IPS-NIHi11 (cell line): ENCODE measurements around the gene CLSTN2.

ENCODE experiments used
- DNase-seq: peaks from one replicate; pipeline ENCODE4 v3.0.0; 2012; ENCODE audit warnings: mixed read lengths, low spot score

The CLSTN2 gene

DNA sequence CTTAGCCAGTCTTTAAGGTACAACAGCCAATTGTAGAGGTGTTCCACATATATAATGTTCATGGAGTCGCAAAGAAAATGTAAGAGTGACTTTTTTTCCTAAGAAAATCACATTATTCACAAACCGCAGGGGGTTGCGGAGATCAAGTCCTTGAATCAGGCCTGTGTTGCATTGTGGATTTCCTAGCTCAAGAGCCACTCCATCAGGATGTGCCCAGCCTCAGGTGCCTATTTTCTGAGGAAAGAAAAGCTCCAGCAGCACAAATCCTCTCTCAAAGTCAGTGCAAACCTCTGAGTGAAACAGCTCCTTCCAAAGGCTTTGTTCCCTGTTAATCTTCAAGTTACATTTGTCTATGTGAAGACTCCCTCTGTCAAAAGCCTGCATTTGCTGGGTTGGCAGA, 349.4 kb downstream of the CLSTN2 start:
- DNase-seq = peak; percentile 25

DNA sequence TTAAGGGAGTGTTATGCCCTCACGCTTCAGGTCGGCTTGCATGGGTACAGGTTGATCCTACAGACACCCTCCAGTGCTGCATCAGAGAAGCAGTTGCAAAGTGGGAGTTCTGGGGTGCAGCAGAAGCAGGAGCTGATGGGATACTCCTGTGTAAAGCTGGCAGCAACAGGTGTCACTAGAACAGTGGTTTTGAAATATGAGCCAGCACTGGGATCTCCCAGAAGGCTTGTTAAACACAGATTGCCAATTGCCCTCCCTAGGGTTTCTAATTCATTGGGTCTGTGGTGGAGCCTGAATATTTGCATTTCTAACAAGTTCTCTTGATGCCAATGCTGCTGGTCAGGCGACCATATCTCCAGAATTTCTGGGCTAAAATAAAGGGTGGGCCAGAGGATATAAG, 350.4 kb downstream of the CLSTN2 start:
- DNase-seq = no peak

- DNase-seq = no peak
Observed at GRCh38 chr3:140288595-140288994, 353.6 kb downstream of the CLSTN2 start.

DNA sequence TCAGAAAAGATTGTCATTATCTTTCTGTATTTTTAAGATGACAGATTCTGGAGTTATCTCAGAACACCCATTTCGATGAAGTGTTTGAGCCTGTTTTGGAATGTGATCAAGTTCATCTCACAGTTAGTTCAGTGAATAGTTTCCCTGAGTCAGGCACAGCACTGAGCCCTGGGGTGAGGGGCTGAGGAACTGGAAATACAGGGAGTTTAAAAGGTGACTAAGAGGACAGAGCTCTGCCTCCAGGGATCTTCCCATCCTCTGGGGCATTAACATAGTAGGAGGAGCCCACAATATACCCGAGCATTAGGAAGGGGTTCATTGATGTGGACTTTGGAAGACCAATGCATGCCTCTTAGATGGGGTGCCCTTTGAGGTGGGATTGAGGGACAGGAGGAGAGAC, 355.1 kb downstream of the CLSTN2 start:
- DNase-seq = peak; percentile 16

DNA sequence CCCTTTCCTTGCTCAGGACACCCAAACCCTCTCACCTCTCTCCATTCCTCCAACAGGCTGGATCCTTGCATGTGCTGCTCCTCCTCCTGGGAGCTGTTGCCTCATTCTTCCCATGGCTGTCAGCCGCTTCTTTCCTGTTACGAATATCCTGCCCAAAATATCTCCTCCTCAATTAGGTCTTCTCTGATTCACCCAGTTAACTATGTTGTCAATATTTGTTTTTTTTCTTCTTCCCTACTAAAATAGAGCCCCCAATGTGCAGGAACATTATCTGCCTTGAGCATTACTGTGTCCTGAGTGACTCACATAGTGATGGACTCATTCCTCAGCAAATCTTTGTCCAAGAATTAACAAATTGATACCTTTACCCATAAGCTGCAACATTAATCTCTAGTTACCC, 357.2 kb downstream of the CLSTN2 start:
- DNase-seq = no peak

DNA sequence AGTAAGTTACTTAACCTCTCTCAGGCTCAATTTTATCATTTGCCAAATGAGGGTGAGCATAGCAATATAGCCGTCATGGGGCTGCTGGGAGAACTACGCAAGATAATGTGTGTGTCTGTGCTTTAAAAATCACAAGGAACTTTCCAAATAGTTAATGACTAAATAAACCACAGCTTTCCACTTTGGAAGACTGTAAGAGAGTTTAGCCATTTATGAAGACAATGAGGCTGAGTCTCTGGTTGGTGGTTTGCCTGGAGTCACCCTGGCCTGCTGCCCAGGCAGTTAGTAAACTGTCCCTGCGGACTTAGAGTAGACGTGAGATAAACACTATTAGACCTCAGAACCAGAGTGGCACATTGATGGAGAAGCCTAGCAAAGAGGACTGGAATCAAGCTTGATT, 357.7 kb downstream of the CLSTN2 start:
- DNase-seq = no peak

DNA sequence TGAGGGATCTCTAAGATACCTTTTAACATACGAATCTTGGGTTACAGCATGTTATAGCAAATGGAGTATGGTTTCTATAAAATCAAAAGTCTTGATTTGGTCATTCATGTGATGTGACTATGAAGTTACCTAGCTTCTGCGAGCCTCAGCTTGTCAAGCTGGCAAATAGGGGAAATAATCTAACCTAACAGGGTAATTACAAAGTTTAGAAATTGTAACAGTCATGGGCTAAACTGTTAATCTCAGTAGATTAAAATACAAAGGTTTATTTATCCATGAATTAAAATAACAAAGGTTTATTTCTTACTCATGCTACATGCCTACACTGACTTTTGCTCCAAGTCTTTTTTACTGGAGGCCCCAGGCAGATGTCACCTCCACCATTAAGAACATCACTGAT, 359.1 kb downstream of the CLSTN2 start:
- no peak for DNase-seq

GRCh38 chr3:140296796-140297352, 361.9 kb downstream of the CLSTN2 start:
- no peak for DNase-seq

DNA sequence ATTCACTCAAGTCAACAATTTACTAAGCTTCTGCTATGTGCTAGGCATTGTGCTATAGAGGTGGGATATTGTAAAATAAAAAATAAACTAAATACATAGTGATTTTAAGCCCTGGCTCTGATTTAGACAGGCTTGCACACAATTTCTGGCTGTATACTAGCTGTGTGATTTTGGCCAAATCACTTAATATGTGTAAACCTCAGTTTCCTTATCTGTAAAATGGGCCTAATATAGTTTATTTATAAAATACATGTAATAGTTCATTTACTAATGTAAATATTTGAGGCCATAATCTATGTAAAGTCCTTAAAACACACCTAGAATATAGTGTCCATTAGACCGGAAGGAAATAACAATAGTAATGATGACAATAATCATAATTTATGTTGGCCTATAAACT, 363.1 kb downstream of the CLSTN2 start:
- DNase-seq = no peak

DNA sequence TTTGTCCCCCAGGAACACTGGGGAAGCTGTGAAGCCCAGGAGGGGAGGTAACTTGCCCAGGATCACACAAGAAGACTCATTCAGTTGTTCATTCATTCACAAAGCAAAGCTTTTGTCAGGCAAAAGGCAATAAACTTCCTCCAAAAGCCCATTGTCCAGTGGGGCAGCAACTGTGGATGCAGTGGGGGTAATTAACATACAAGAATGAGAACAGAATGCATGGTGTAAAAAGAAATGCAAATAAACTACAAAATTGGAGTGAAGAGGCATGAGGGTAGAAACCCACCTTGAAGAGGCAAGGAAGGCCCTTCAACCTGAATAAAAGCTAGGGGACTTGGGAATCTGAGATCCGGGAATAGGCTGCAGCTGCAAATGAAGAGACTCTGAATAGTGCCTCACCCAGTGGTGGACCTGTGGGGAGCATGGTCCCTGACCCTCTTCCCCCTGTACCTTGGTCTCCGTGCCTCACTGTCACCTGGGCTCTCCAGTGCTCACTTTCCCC, 363.6 kb downstream of the CLSTN2 start:
- DNase-seq = peak; percentile 33

DNA sequence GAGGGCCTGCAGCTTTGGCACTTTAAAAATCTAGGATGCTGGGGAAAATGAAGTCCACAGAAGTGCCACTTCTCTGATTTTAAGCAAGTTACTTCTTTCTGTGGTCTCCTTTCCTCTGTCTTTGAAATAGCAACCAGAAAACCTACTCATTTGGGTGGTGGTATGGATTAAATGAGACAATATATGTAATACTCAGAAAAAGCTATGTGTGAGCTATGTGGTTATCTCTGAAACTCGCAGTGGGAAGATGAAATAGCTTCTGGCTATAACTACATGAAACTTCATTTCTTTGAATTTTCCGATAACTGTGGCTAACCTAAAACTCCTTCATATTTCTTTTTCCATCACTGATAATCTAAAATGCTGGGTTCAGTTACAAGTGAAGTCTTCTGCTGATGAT, 368.9 kb downstream of the CLSTN2 start:
- DNase-seq = no peak

DNA sequence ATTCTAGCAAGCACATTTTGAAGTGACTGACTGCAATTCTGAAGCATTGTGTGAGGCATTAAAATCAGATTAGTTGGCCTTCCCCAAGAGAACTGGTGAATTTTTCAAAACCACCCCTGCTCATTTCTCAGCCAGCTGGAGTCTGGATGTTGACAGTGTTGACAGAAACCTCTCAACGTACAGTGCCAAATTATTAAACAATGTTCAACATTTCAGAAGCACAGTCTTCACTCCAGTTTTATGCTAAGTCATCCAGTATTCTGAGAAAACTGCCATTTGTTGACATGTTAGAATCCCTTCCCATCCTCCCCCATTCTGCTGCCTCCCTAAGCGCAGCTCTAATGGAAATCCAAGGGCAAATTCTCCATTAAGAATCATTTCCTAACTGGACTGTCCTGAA, 373.6 kb downstream of the CLSTN2 start:
- DNase-seq = no peak

DNA sequence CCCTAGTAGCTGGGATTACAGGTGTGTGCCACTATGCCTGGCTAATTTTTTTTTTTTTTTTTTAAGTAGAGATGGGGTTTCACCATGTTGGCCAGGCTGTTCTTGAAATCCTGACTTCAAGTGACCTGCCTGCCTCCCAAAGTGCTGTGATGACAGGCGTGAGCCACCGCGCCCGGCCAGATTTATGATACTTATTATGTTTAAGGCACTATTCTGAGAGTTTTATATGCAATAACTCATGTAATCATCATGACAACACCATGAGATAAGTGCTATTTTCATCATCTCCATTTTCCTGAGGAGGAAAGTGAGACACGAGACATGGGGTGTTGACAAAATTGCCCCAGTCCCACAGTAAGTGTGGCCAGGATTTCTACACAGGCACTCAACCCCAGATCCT, 376.4 kb downstream of the CLSTN2 start:
- DNase-seq = no peak

GRCh38 chr3:140315955-140316354, 381.0 kb downstream of the CLSTN2 start:
- no peak for DNase-seq

GRCh38 chr3:140316466-140316865, 381.5 kb downstream of the CLSTN2 start:
- no peak for DNase-seq

DNA sequence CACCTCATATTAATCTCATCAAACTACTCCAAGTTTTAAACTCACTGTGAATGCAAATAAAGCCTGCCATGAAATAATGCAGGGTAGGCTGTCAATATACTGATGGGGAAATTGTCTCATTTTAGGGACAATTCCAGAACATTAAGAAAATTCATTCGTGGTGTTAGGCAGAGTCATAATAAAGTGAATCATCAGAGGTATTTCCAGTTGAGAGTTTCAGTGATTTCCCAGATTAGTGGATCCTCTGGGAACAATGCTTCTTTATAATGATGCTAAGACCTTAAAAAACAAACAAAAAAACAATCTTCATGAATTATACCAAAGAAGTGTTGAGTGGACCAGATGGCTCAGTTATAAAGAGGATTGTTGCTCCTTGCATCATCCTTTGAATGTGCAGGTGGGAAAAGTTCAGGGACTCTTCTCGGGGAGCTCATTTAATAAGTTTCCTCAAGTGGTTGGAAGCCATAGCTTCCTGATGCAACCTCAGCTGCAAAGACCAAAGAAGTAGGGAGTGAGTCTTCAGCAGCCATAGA, 381.9 kb downstream of the CLSTN2 start:
- no peak for DNase-seq

DNA sequence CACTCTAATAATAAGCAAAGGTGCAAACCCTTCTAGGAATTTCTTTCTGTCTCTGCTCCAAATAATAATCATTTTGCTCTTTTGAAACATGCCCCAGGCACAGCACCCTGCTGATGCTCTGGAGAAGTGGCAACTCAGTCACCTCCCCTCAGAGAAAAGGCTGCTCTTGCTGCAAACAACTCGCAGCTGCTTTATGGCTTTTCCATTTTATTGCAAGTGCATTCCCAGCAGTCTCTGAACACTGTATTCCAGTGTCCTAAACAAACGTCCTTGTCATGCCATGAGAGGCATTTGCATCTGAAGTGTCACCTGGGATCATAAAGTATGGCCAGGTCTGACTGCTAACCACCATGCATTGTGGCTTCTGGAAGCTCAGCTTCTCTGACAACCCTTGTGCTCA, 384.8 kb downstream of the CLSTN2 start:
- DNase-seq = no peak

- DNase-seq = no peak
Observed at GRCh38 chr3:140323561-140323960, 388.6 kb downstream of the CLSTN2 start.

DNA sequence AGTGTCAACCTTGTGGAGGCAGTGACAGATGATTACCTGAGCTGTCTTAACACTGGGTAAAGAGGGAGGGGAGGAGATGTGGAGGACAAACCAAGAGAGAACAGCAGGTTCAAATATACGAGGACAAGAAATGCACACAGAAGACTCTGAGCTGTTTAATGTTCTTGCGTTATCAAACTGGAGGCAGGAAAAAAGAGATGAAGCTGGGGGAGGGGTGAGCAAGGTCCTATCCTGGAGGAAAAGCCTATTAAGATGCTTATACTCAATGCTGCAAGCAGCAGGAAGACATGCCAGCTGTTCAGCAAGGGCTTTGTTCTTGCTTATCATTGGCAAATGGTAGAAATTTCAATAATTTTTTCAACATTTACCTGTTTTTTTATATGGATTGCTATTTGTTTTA, 397.1 kb downstream of the CLSTN2 start:
- no peak for DNase-seq

DNA sequence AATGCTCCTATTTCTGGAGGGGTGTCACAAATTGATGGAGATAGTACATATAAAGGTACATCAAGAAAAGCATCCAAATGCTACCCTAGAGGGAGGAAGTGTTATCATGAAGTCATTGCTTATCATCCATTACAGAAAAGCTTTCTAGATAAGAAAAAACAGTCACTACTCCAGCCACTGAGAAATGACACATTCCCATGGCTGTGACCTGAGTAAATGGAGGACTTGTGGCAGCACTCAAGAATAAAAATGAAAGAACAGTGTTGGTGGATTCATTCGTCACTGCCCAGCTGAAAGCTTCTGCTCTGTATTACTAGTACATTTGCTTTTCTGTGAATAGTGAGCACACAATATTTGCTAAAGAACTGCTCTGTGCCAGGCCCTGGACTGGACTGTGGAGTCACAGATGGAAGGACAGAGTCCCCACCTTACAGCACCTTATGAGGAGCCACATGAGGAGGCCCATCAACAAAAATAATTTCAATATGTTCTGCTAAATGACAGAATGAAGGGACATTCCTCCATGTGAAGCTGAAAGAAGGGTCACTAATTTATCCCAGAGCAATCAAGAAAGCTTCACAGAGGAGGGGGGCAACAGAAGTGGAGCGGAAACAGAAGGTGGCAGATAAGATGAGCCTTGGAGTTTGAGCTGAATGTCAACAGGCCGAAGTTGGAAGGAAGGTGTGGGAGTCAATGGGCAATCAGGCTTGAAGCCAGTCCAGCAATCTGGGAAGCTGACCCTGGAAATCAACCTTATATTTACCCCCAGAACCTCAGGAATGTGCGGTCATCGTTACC, 399.3 kb downstream of the CLSTN2 start:
- no peak for DNase-seq

DNA sequence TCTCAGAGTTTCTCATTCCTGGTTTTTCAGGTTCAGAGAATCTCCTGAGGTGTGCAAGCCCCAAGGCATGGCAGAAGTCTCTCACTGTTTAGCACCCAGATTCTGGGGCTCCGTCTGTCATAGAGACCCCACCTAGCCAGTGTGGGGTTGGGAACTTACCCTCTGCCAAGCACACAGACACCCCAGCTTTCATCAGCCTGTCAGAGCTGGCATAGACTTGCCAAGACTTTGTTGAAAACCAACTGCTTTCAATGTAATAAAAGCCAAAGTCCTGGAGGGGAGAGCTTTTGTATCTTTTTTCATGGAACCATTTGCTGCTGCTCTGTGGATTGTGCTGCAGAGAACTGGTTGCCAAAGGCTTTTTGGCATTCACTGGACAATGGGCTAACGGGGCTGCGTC, 401.5 kb downstream of the CLSTN2 start:
- DNase-seq = no peak

- DNase-seq = no peak
Observed at GRCh38 chr3:140338916-140339315, 403.9 kb downstream of the CLSTN2 start.

DNA sequence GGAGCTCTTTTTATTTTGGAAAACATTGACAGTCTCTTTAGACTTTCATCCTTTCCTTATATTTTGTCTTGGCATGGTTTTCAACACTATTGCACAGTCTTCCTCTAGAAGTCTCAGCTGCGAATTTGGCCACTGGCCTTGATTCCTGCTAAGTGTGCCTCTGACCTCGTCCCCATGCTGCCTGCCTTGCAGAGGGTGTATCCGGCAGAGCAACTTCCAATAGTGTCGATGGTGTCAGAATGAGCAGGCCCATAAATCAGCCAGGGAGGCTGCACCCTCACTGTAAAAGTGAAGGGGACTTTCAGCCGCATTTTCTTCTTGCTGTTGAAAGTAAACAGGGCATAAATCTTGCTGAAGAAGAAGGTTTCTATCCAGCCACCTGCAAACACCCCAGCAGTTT, 406.2 kb downstream of the CLSTN2 start:
- no peak for DNase-seq
